HG02943 (cell line): ENCODE data around the gene SYT15.
"Not testable (repeated sequence)": the region's sequence is repeated elsewhere in the genome, so short reads cannot be mapped to it uniquely, and the experiment has no call there.

ENCODE experiments used
- ATAC-seq: cut with Tn5 transposase; IDR thresholded peaks from one replicate; pipeline ENCODE4 v1.9.1; 2021; ENCODE audit warnings: mild to moderate bottlenecking, low read depth, moderate library complexity; ENCODE audit not compliant: unreplicated experiment

The SYT15 gene

GRCh38 chr10:46584196-46584595 is 5.3 kb downstream of the SYT15 start:
- not testable (repeated sequence) for ATAC-seq

GRCh38 chr10:46585246-46585645 is 6.3 kb downstream of the SYT15 start:
- not testable (repeated sequence) for ATAC-seq

DNA sequence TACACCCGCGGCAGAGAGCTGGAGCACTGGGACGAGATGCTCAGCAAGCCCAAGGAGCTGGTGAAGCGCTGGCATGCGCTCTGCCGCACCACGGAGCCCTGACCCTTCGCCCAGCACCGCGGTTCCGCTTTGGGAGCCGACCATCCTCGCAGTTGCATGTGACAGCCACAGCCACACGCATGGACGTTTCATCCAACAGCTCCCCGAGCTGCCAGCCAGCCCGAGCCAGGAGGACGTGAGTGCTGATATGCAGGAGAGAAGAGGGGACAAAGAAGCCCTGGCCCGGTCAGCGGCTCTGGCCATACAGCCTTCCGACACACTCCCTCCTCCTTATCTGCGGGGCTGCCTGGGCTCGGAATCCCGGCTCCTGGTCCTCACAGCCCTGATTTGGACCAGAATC is 8.6 kb downstream of the SYT15 start:
- ATAC-seq = not testable (repeated sequence)

- not testable (repeated sequence) for ATAC-seq
These were observed 9.3 kb downstream of the SYT15 start for GRCh38 chr10:46588221-46588620.

DNA sequence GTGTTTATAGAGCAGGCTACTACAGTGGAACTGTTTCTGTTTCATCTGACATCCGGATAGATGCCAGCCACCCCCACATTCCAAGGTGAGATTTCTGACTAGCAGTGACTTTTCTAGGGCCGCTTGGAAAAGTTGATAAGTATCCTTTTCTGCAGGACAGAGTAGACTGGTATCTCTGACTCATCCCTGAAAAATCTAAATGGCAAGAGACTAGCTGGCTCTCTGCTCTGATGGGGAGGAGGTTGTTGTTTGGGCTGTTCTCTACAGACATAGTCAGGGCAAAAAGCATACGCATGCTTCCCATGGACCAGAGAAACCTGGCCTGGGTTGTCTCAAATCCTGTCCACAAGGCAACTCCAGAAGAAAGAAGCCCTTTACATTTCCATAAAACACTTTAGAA is 10.7 kb downstream of the SYT15 start:
- not testable (repeated sequence) for ATAC-seq

DNA sequence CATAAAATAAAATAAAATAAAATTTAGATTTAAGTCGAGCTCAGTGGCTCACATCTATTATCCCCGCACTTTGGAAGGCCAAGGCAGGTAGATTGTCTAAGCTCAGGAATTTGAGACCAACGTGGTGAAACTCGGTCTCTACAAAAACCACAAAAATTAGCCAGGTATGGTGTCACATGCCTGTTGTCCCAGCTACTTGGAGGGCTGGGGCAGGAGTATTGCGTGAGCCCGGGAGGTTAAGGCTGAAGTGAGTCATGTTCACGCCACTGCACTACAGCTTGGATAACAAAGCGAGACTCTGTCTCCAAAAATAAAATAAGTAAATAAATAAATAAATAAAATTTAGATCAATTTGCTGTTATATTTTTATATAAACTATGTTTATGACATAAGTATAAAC is 12.1 kb downstream of the SYT15 start:
- ATAC-seq = not testable (repeated sequence)

- not testable (repeated sequence) for ATAC-seq
These were observed 14.4 kb downstream of the SYT15 start for GRCh38 chr10:46593307-46593706.

- ATAC-seq = not testable (repeated sequence)
These were observed 15.6 kb downstream of the SYT15 start for GRCh38 chr10:46594453-46595063.

DNA sequence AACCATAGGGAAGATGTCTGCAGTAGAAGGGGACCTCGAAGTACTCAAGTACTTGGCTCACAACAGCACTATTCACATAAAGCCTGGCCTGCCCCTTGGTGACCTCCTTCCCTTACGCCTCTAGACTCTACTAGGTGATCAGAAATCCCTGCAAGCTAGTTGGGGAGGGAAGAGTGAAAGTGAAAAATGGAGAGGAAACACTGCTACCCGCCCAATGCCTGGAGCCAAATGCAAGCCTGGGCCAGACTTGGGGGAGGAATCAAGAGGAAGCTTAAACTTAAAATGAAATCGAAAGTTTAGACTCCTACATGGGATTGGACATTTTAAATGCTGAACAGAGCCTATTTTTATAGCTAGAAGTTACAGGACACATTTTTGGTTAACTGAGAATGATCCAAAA is 17.6 kb downstream of the SYT15 start:
- ATAC-seq = not testable (repeated sequence)

- peak; percentile 83 for ATAC-seq
These were observed 18.8 kb downstream of the SYT15 start for GRCh38 chr10:46597616-46598246.

GRCh38 chr10:46600516-46600915 is 21.6 kb downstream of the SYT15 start:
- not testable (repeated sequence) for ATAC-seq

DNA sequence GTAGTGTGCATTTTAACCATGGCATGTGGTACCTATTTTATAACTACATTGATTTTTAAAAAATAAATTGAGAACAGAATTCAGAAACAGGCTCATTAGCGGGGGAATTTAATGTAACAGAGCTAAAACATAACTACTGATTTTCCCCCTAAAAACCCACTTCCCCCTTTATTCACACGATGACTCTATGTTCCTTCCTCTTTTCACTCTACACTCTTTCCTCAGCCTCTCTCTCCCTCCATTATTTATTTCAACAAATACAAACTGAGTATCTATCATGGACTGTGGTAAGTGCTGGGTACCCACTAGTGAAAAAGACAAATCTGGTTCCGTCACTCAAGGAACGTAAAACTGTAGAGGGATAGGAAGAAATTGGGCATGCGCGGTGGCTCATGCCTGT is 36.6 kb downstream of the SYT15 start:
- not testable (repeated sequence) for ATAC-seq

DNA sequence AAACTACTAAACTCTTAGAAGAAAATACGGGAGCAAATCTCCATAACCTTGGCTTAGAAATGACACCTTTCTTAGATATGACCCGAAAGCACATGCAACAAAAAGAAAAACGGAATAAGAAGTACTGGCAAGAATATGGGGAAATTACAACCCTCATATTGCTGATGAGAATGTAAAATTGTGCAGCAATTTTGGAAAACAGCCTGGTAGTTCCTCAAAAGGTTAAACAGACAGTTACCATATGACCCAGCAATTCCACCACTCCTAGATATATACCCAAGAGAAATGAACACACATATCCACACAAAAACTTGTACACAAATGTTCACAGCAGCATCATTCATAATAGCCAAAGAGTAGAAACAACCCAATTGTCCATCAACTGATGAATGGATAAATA is 37.3 kb downstream of the SYT15 start:
- ATAC-seq = not testable (repeated sequence)

DNA sequence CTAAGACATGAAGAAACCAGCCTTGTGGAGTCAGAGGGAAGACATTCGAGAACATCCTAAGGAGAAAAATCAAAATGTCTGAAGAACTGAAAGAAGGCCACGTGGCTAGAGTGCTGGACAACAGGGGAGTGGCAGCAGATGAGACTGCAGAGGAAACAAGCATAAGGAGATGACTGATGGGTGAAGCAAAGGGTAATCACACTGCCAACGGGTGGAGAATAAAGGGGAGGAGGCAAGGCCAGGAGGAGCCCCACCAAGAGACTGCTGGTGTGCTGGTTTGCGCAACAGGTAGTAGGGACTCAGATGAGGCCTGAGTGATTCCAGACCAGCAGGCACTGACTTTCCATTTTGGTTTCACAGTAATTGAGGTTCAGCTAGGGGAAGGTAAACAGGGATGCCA is 38.2 kb downstream of the SYT15 start:
- ATAC-seq = not testable (repeated sequence)

- ATAC-seq = not testable (repeated sequence)
These were observed 39.0 kb downstream of the SYT15 start for GRCh38 chr10:46617913-46618312.

GRCh38 chr10:46623899-46624654 is 45.1 kb downstream of the SYT15 start:
- ATAC-seq = not testable (repeated sequence)

DNA sequence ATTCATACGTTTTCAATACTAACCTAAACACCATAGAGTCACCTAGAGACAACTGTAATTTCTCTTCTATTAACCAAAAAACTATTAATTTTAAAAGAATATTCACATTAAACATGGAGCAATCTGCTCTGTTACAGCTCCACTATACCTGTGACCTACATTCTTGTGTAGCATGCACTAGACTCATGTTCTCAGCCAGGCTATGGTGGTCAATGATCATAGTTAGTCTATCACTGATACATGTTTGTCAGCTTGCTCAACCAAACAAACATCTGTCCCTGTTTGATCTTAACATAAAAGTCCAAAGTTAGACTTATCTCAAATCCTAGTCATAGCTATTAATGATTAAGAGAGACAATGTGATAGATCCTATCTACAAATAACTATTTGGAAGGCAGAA is 50.9 kb downstream of the SYT15 start:
- ATAC-seq = not testable (repeated sequence)

GRCh38 chr10:46630816-46631215 is 51.9 kb downstream of the SYT15 start:
- ATAC-seq = not testable (repeated sequence)

- ATAC-seq = not testable (repeated sequence)
These were observed 52.8 kb downstream of the SYT15 start for GRCh38 chr10:46631683-46632082.

- not testable (repeated sequence) for ATAC-seq
These were observed 55.8 kb downstream of the SYT15 start for GRCh38 chr10:46634698-46635097.

DNA sequence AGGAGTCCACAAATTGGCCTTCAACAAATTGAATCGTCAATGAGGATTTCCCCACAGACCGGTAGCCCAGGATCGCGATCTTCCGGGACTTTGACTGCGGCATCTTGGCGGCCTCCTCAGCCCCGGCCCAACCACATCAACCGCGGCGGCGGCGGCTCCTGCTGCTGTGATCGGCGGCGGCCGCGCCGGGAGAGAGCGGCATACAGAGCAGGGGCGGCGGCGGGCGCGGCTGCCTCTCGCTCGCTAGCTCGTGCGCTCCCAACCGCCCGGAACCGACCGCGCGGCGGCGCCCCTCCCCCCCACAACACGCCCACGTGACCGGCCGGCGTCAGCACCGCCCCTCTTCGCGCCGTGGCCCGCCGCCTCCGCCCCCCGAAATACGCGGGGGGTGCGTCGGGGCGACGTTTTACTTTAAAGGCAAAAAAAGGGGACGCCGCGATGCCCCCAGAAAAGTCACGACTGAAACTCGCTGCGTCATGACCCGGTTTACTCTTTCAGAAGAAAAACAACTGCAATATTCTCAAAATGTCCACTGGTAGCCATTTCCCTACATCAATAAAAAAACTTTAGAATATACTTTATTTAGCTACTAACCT is 56.5 kb downstream of the SYT15 start:
- peak; percentile 62 for ATAC-seq
